Measurements from ENCODE around the gene SLC1A7.
A peak's percentile ranks its signal among the peaks of the same experiment; 100 is the strongest.

Gene SLC1A7

GRCh38 chr1:53114581-53115400 is 27.6 kb downstream of the SLC1A7 start:
- no peak for DNase-seq

- no peak for DNase-seq
Observed at GRCh38 chr1:53114090-53114489, 28.3 kb downstream of the SLC1A7 start.

GRCh38 chr1:53112861-53113260 is 29.6 kb downstream of the SLC1A7 start:
- no peak for DNase-seq

GRCh38 chr1:53112271-53112774 is 30.1 kb downstream of the SLC1A7 start:
- no peak for DNase-seq

- no peak for DNase-seq
Observed at GRCh38 chr1:53111693-53112092, 30.7 kb downstream of the SLC1A7 start.

GRCh38 chr1:53111073-53111556 is 31.3 kb downstream of the SLC1A7 start:
- no peak for DNase-seq

- no peak for DNase-seq
Observed at GRCh38 chr1:53110370-53111072, 31.9 kb downstream of the SLC1A7 start.

GRCh38 chr1:53108646-53109580 is 33.5 kb downstream of the SLC1A7 start:
- DNase-seq, result no peak

- DNase-seq, result peak; percentile 67
Observed at GRCh38 chr1:53107570-53108322, 34.7 kb downstream of the SLC1A7 start.

- no peak for DNase-seq
Observed at GRCh38 chr1:53107090-53107489, 35.3 kb downstream of the SLC1A7 start.

- DNase-seq, result no peak
Observed at GRCh38 chr1:53104289-53104913, 38.0 kb downstream of the SLC1A7 start.

- no peak for DNase-seq
Observed at GRCh38 chr1:53094533-53094919, 47.9 kb downstream of the SLC1A7 start.

GRCh38 chr1:53093778-53094532 is 48.5 kb downstream of the SLC1A7 start:
- no peak for DNase-seq

- no peak for DNase-seq
Observed at GRCh38 chr1:53093451-53093754, 49.0 kb downstream of the SLC1A7 start.

- DNase-seq, result no peak
Observed at GRCh38 chr1:53092659-53093450, 49.6 kb downstream of the SLC1A7 start.

- no peak for DNase-seq
Observed at GRCh38 chr1:53091841-53092645, 50.4 kb downstream of the SLC1A7 start.

GRCh38 chr1:53090227-53091147 is 52.0 kb downstream of the SLC1A7 start:
- DNase-seq, result no peak
